K562 (cell line): Measurements from ENCODE around the gene MAN2A1. TPM values are rescaled to one million over a fixed set of nuclear protein-coding genes. Genes with fewer than 3 reads are reported as not detected.

Experiments used
- ATAC-seq: fragments of 200-7000 bp; cut with Tn5 transposase; 3 replicates; pipeline ENCODE4 v1.9.1; 2020; ENCODE audit warnings: moderate library complexity
- BruUV-seq: library from RNA; stranded (reverse); fragments of 400-500 nt; replicated peaks from 2 replicates; lab custom pipeline; 2021; lab: Mats Ljungman, UMichigan
- CTCF ChIA-PET: fragments of 300-600 bp; formaldehyde crosslinking; extraction: SDS; loops from one replicate; lab custom pipeline; 2021; ENCODE audit warnings: low intra/inter-chr PET ratio; lab: Yijun Ruan, JAX
- POLR2A ChIA-PET: fragments of 300-600, 350-650 bp; sonication (Branson Sonifier 250); formaldehyde crosslinking; extraction: SDS; loops from one replicate; lab custom pipeline; 2021; ENCODE audit warnings: antibody characterized with exemption, inconsistent platforms; lab: Yijun Ruan, JAX
- DNase-seq, 4 experiments: peaks; one replicate each; pipeline versions ENCODE4 v3.0.0 to v3.0.0-alpha.2; 2011 to 2018; ENCODE audit warnings: low spot score in 3 of 4, mixed read lengths in 3 of 4; ENCODE audit errors: extremely low read depth in 1 of 4
- FAIRE-seq: peaks from 2 replicates; lab custom pipeline; 2011; peaks lifted over from hg19 to GRCh38; lab: Jason Lieb, UNC
- H2AFZ ChIP-seq: 2 replicates; pipeline ENCODE4 v1.6.0; 2011; ENCODE audit warnings: low read depth, low read length, control low read depth, inconsistent platforms
- H3K27ac ChIP-seq: fragments of 200-600 bp; 3 replicates; pipeline ENCODE4 v1.8.0; 2011; ENCODE audit warnings: low read depth, mild to moderate bottlenecking, control low read depth, inconsistent platforms, low read length, moderate library complexity, mixed read lengths; ENCODE audit errors: extremely low read depth
- H3K27me3 ChIP-seq, 2 experiments: fragments of 300-600 bp in 1 of 2; 2 replicates in 1 of 2; 3 replicates in 1 of 2; pipeline versions ENCODE4 v1.6.0 to v1.8.0; 2011; ENCODE audit warnings: inconsistent platforms in 2 of 2, low read length in 2 of 2, mild to moderate bottlenecking in 1 of 2, mixed read lengths in 1 of 2, moderate library complexity in 1 of 2; ENCODE audit not compliant: control insufficient read depth in 2 of 2, insufficient read depth in 2 of 2
- H3K36me3 ChIP-seq: fragments of 300-600 bp; 3 replicates; pipeline ENCODE4 v1.8.0; 2011; ENCODE audit warnings: mild to moderate bottlenecking, low read length, inconsistent platforms; ENCODE audit not compliant: control insufficient read depth, insufficient read depth
- H3K4me1 ChIP-seq, 2 experiments: fragments of 200-600 bp in 1 of 2; replicated peaks in 1 of 2; 2 replicates in 1 of 2; 3 replicates in 1 of 2; pipeline versions ENCODE4 v1.5.1 to v1.8.0; 2011; ENCODE audit warnings: inconsistent platforms in 2 of 2, low read length in 2 of 2, mild to moderate bottlenecking in 1 of 2, mixed read lengths in 1 of 2, moderate library complexity in 1 of 2; ENCODE audit not compliant: control insufficient read depth in 2 of 2, insufficient read depth in 2 of 2
- H3K4me2 ChIP-seq: 2 replicates; pipeline ENCODE4 v1.6.1; 2011; ENCODE audit warnings: low read length, control low read depth, inconsistent platforms, mixed read lengths; ENCODE audit not compliant: insufficient read depth
- H3K4me3 ChIP-seq: fragments of 200-600 bp; sonication (generic), shearing (Covaris generic); 2 replicates; pipeline ENCODE4 v1.5.1; 2016; ENCODE audit warnings: control low read depth, inconsistent platforms
- H3K79me2 ChIP-seq: fragments of 200-600 bp; 3 replicates; pipeline ENCODE4 v1.8.0; 2011; ENCODE audit warnings: low read length, inconsistent platforms; ENCODE audit not compliant: control insufficient read depth, insufficient read depth
- H3K9ac ChIP-seq, 2 experiments: 2 replicates each; pipeline versions ENCODE4 v1.6.0 to v1.6.1; 2011; ENCODE audit warnings: low read depth in 2 of 2, low read length in 2 of 2, control low read depth in 1 of 2, inconsistent platforms in 1 of 2, mild to moderate bottlenecking in 1 of 2, mixed read lengths in 1 of 2; ENCODE audit not compliant: insufficient read depth in 1 of 2
- H3K9me1 ChIP-seq: one replicate; pipeline ENCODE4 v1.6.0; 2011; ENCODE audit warnings: inconsistent platforms, mild to moderate bottlenecking, low read length, moderate library complexity; ENCODE audit not compliant: control insufficient read depth, insufficient read depth
- H3K9me3 ChIP-seq: replicated peaks from 2 replicates; pipeline ENCODE4 v1.5.1; 2011; ENCODE audit warnings: low read depth, low read length, inconsistent platforms; ENCODE audit not compliant: control insufficient read depth, insufficient read depth
- H4K20me1 ChIP-seq: replicated peaks from 2 replicates; pipeline ENCODE4 v1.6.1; 2011; ENCODE audit warnings: low read length, inconsistent platforms, mixed read lengths; ENCODE audit not compliant: control insufficient read depth, insufficient read depth
- CBFB ChIP-seq: sonication (generic); formaldehyde crosslinking; IDR thresholded peaks from 2 replicates; pipeline ENCODE4 v1.4.0; 2020; ENCODE audit warnings: mild to moderate bottlenecking, missing genetic modification reagents
- E2F6 ChIP-seq, 2 experiments: IDR thresholded peaks; 2 replicates each; pipeline ENCODE4 v1.6.1; 2011; ENCODE audit warnings: borderline replicate concordance in 1 of 2, control low read depth in 1 of 2, low read depth in 1 of 2, low read length in 1 of 2, mild to moderate bottlenecking in 1 of 2, mixed read lengths in 1 of 2, moderate library complexity in 1 of 2; ENCODE audit not compliant: insufficient read depth in 1 of 2, insufficient read length in 1 of 2, poor library complexity in 1 of 2, severe bottlenecking in 1 of 2; ENCODE audit errors: extremely low read depth in 1 of 2
- FOXO4 ChIP-seq: fragments of 450-650 bp; formaldehyde crosslinking; IDR thresholded peaks from 2 replicates; pipeline ENCODE4 v1.4.0; 2020; ENCODE audit warnings: mild to moderate bottlenecking, moderate library complexity
- MTA3 ChIP-seq: fragments of 450-650 bp; formaldehyde crosslinking; IDR thresholded peaks from 2 replicates; pipeline ENCODE4 v1.6.1; 2017; ENCODE audit warnings: mild to moderate bottlenecking, borderline replicate concordance
- NCOA6 ChIP-seq: fragments of 450-650 bp; IDR thresholded peaks from 2 replicates; pipeline ENCODE4 v1.6.1; 2017; ENCODE audit warnings: mild to moderate bottlenecking
- SIX5 ChIP-seq, 2 experiments: IDR thresholded peaks; 2 replicates each; pipeline ENCODE4 v1.6.1; 2011; ENCODE audit warnings: low read length in 2 of 2, borderline replicate concordance in 1 of 2, low read depth in 1 of 2, mild to moderate bottlenecking in 1 of 2, moderate library complexity in 1 of 2; ENCODE audit not compliant: insufficient read depth in 1 of 2
- TBL1XR1 ChIP-seq, 2 experiments: IDR thresholded peaks; 2 replicates each; pipeline ENCODE4 v1.6.1; 2012; ENCODE audit warnings: improper control_type of control experiment in 2 of 2, low read length in 2 of 2, mild to moderate bottlenecking in 1 of 2
- TEAD4 ChIP-seq, 2 experiments: sonication (generic) in 1 of 2; formaldehyde crosslinking in 1 of 2; IDR thresholded peaks; 2 replicates each; pipeline versions ENCODE4 v1.6.1 to v1.8.0; 2012 to 2022; ENCODE audit warnings: borderline replicate concordance in 1 of 2, inconsistent platforms in 1 of 2, low read length in 1 of 2, mild to moderate bottlenecking in 1 of 2, missing genetic modification reagents in 1 of 2
- TSC22D4 ChIP-seq: fragments of 450-650 bp; IDR thresholded peaks from 2 replicates; pipeline ENCODE4 v1.6.1; 2016; ENCODE audit warnings: missing genetic modification characterization, missing biosample characterization, control low read depth
- USF1 ChIP-seq: sonication (generic); formaldehyde crosslinking; IDR thresholded peaks from 2 replicates; pipeline ENCODE4 v1.9.0; 2022; ENCODE audit warnings: mild to moderate bottlenecking, missing genetic modification reagents
- XRCC3 ChIP-seq: fragments of 450-650 bp; IDR thresholded peaks from 2 replicates; pipeline ENCODE4 v1.6.1; 2017; ENCODE audit warnings: mild to moderate bottlenecking, moderate library complexity
- ZBTB26 ChIP-seq: fragments of 450-650 bp; formaldehyde crosslinking; IDR thresholded peaks from 2 replicates; pipeline ENCODE4 v1.4.0; 2022; ENCODE audit warnings: missing genetic modification characterization
- WGBS: fragments of 100-300 bp; shearing (Covaris generic); methylation state at CpG from one replicate; pipeline ENCODE4 v1.1.6; 2016; ENCODE audit warnings: low coverage, mixed read lengths; ENCODE audit not compliant: insufficient coverage; ENCODE audit errors: missing lambda C conversion rate; 5-methylcytosine and 5-hydroxymethylcytosine counted together
- in situ Hi-C: fragments of 300-500 bp; cut with MboI; formaldehyde crosslinking; loops from 4 replicates; pipeline ENCODE4 v1.15.0; 2018; ENCODE audit warnings: inconsistent platforms, mixed read lengths
- intact Hi-C: fragments of 100-400 bp; cut with micrococcal nuclease; formaldehyde crosslinking; loops from 2 replicates; pipeline ENCODE4 v1.14.2; 2022
- polyA plus RNA-seq, 8 experiments: library from polyadenylated mRNA; depleted of rRNA in 4 of 8; stranded (reverse) in 5 of 8; unstranded in 3 of 8; fragments of >200 nt; fragmentation: Nextera tagmentation in 2 of 8; fragmentation: Illumina TruSeq in 1 of 8; extraction: Ambion mirVana in 2 of 8; extraction: Trizol in 1 of 8; gene quantifications; 2 replicates each; pipeline versions ENCODE4 v1.2.1 to v1.2.3, GENCODE V29; 2011 to 2014; ENCODE audit warnings: inconsistent platforms in 1 of 8, missing spikeins in 1 of 8
- total RNA-seq, 7 experiments: library from RNA; depleted of rRNA in 6 of 7; stranded (reverse); fragments of >200 nt in 6 of 7; fragmentation: Illumina TruSeq in 2 of 7; extraction: Trizol in 2 of 7; gene quantifications; 2 replicates each; pipeline versions ENCODE4 v1.2.1 to v1.2.3, GENCODE V29; 2011 to 2021; ENCODE audit warnings: low replicate concordance in 1 of 7

MAN2A1 gene
- total and polyA plus RNA-seq, 9 of the 15 experiments (the other 6 are each of a cell fraction or from before 2014, with no cell fraction given): 5.2 to 32.0 (median 19.8) TPM

- DNase-seq (no peak), ATAC-seq (no peak), FAIRE-seq (no peak)
- Histone ChIP-seq H3K9ac (no peak overlapping the region), H3K27me3 (no peaks in the 10 kb centered on the region; a peak in 2 of 5 replicates), H3K4me3 (no peak overlapping the region), H2AFZ (no peak overlapping the region), H3K9me3 (no peaks in the 10 kb centered on the region), H4K20me1 (no peaks in the 10 kb centered on the region), H3K36me3 (no peaks in the 10 kb centered on the region), H3K9me1 (no peaks in the 10 kb centered on the region), H3K4me2 (no peak overlapping the region), H3K4me1 (no peaks in the 10 kb centered on the region), H3K79me2 (no peaks in the 10 kb centered on the region), H3K27ac (no peak overlapping the region)
- in situ Hi-C loops (no loop called here), intact Hi-C loops (no loop called here)
- POLR2A ChIA-PET: interaction anchor here (0.9 kb wide), 1 partner anchor 9 kb away, joined by 3 read pairs; no protein-coding TSS in a partner anchor
- CTCF ChIA-PET: no interaction called here
- BruUV-seq: no TSS peak
- no peak for TF ChIP-seq TSC22D4 (tag)
- no peak for TF ChIP-seq MTA3
- TF ChIP-seq TBL1XR1 (IDR thresholded peaks at IDR 0.05; ENCODE audit: low read length in 2 of 2): no peak
- TF ChIP-seq TEAD4 (IDR thresholded peaks at IDR 0.05; ENCODE audit: low read length): no peak
- TF ChIP-seq TEAD4 (CRISPR knock-in tag; IDR thresholded peaks at IDR 0.05; ENCODE audit: borderline replicate concordance): no peak
- no peak for TF ChIP-seq CBFB (CRISPR knock-in tag)
- no peak for TF ChIP-seq ZBTB26
- TF ChIP-seq NCOA6: no peak
- no peak for TF ChIP-seq E2F6 (IDR thresholded peaks at IDR 0.05; ENCODE audit: borderline replicate concordance in 1 of 2, extremely low read depth in 1 of 2, insufficient read depth in 1 of 2, insufficient read length in 1 of 2, low read depth in 1 of 2, low read length in 1 of 2, poor library complexity in 1 of 2, severe bottlenecking in 1 of 2)
- TF ChIP-seq SIX5 (IDR thresholded peaks at IDR 0.05; ENCODE audit: borderline replicate concordance in 1 of 2, insufficient read depth in 1 of 2, low read depth in 1 of 2, low read length in 2 of 2): no peak
- no peak for TF ChIP-seq FOXO4 (CRISPR knock-in tag)
- no peak for TF ChIP-seq XRCC3
- no peak for TF ChIP-seq USF1 (CRISPR knock-in tag)
- WGBS: 7% methylated on average over 4 of the region's 4 CpGs
Measured at GRCh38 chr5:109916481-109917153, 226.9 kb downstream of the MAN2A1 start.
